GM19463 (cell line): ENCODE results near the gene CSF3.

Source experiments
- ATAC-seq: cut with Tn5 transposase; IDR thresholded peaks from one replicate; pipeline ENCODE4 v1.9.1; 2021; ENCODE audit warnings: mild to moderate bottlenecking, moderate library complexity; ENCODE audit not compliant: unreplicated experiment

The CSF3 gene

DNA sequence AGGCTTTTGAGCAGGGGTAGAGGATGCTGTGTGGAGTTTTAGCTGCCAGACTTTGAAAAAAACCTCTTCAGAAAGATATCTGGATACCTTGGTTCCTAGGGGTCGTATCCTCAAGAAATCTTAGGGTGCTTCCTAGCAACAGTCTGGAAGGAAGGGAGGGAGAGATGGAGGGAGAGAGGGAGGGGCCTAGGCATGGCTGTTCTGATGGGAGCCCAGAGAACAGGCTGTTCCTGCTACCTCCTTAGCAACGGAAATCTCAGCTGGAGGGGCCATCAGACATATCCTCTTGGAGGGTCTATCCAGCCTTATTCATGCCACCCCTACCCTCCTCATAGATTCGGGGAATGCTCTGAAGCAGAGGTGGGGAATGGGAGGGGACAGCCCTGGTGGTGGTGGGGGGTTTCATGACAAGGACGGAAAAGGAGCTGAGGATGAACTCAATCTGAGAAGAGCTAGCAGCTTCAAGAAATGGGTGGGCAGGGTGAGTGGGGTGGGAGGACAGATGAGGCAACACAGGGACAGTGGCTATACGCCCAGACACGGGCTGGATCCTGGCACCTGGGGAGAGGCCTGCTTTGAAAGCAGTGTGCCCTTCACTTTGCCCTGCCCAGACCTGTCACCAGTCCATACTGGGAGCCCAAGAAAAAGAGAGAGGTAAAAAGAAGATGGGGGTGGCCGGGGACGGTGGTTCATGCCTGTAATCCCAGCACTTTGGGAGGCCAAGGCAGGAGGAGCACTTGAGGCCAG is 44.7 kb downstream of the CSF3 start:
- ATAC-seq: no peak

DNA sequence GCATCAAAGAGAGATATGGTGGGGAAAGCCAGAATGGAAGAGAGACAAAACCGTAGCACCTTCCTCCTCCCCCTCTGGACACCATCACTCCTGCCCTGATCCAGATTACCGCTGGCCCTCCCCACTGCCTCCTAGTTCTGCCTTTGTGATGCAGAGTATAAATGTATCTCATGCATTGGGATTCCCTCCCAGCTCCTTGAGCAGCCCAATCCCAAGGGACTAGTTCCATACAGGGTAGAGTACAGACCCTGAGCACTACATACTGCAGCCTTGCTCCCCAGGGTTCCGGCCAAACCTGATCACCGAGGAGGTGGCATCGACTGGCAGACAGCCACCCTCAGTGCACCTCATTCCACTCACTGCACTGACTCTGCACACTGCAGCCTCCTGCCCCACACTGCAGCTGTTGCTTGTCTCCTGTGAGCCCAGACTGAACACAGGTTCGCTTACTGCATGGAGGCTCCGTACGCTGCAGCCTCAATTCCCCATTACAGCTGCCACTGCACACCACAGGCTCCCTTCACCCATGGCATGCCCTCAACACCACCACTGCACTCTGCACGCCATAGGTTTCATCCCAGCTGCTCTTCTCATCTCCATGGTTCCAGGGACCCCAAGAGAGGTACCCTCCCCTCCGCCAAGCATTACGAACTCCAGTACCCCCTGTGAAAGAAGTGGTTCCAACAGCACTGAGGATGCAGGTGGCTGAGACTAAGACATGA is 45.8 kb downstream of the CSF3 start:
- ATAC-seq: no peak

DNA sequence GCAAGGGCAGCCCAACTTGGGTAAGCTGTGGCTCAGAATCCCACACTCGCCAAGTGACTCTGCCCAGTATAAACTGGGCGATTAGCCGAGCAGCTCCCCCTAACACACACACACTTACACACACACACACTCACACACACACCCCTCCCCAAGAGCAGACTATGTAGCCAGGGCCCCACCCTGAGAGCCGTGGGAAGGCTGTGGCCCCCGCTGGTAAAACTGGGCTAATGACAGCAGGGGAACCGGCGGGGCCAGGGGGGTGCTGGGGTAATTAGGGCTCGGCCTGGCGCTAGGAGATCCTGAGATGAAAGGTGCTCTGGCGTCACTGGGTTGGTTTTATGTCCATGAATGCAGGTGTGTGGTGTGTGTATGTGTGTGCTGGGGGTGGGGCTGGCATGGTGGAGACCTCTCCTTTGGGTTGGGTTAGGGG is 46.4 kb downstream of the CSF3 start:
- ATAC-seq: no peak

DNA sequence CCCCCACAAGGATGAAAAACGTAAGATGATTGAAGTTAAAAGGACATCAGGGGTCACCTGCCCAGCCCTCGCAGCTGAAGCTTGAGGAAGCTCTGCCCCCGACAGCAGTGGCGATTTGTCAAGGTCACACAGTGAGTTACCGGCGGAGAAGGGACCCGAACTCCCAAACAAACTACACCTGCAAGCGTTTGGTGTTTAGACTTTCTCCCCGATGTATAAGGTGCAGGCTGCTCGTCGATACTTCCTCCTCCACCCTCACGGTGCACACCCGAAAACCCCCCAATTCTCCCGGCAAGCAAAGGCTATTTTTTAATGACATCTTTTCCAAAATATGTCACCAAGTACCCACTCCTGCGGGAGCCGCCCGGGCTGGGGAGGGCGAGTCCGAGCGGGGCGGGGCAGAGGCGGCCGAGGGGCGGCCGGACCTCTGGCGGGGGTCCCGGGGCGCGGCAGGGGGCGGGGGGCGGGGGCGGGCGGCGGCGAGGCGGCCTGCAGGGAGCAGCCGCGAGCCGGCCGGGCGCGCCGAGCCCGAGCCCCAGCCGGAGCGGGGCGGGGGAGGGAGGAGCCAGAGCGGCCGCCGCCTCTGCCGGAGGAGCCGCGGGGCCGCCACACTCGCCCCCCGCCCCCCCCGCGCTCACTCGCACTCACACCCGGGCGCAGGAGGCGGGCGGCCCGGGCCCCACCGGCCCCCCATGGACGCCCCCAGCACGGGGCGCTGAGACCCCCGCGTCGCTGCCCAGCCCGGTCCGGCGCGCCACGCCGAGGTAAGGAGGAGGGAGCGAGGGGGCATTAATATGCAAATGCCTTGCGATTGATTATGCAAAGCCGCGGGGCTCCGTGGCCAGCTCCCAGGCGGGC is 47.3 kb downstream of the CSF3 start, which contains the start of gene THRA:
THRA (plus strand) TSS at position 637 of the 858 bp plus-strand sequence. CDS start 11,524 bp downstream, outside the sequence.
- no peak for ATAC-seq

DNA sequence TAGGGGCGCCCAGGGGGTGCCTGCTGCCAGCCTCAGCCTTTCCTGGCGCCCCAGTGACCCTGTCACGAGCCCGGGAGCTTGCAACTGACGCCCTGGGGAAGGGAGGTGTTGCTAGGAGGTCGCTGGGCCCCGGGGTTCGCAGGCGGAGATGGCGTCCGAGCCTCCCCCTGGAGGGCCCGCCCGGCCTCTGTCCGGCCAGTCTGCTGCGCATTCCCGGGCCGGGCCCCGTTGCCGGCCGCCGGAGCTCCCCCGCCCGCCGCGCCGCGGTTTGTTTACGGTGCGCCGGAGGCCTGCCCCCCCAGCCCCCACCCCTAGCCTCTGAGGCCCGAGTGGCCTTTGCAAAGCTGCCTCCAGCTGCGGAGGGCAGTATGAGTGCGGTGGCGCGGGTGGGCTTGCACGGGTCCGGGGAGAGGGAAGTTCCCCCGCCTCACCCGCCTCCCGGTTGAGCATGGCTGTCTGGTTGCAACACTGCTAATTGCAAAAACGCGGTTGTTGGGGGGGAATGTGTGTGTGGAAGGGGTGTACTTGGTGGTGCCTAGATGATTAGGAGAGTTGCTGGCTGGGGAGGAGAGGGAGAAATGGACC is 48.0 kb downstream of the CSF3 start:
- ATAC-seq: no peak

DNA sequence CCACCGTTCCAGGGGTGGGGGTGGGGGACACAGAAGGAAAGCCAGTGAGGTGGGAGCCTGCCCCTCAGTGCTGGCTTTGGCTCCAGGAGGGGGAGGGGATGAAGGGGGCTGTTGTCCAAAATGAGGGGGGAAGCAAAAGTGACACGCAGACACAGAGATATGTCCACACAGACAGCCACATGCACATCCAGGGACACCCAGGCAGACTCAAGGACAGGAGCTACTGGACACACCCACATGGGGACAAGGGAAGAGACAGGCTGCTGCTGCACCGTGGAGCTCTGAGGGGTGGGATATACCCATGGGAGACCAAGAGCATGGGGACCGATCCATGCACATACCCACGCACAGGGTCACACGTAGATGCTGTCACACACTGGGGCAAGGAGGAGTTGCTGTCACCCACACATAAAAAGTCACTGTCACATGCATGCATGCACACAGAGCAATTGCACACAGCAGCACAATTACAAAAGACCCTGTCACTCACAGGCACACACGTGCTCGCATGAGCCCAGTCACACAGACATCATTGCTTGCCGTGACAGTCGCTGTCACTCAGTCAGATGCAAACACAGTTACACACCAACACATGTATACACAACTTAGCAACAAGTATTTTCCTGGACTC is 48.8 kb downstream of the CSF3 start:
- ATAC-seq: no peak

DNA sequence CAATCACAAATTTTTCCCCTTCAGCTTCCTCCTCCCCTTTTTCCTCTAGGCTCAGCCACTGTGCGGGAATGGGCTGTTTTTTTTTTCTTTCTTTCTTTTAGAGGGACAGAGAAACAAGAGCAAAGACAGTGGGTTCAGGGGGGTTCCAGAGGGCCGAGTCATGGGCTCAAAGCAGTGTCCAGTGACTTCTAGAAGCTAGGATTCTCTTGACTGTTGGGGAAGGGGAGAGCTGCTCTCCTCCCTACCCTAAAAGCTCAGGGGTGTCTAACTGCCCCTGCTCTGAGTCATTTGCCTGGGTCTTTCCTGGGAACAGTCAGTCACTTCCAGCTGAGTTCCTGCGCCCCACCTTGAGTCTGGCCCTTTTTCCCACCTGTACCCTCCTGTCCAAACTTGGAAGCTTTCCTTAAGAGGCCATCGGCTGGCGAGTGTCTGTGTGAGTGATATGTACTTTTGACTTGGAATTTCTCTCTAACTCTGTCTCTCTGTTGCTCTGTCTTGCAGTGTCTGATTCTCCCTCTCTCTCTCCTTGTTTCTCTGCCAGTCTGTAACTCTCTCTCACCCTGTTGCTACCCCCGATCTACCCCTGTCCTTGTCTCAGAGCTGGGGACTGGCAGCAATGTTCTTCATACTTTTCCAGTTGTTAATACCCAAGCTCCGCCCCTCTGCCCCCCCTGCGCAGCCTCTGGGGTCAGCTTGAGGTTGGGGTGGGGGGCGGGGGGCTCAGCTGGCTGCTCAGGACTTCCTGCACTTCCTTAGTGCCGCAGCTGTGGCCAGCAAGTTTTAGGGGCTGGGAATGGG is 49.9 kb downstream of the CSF3 start:
- ATAC-seq: no peak

DNA sequence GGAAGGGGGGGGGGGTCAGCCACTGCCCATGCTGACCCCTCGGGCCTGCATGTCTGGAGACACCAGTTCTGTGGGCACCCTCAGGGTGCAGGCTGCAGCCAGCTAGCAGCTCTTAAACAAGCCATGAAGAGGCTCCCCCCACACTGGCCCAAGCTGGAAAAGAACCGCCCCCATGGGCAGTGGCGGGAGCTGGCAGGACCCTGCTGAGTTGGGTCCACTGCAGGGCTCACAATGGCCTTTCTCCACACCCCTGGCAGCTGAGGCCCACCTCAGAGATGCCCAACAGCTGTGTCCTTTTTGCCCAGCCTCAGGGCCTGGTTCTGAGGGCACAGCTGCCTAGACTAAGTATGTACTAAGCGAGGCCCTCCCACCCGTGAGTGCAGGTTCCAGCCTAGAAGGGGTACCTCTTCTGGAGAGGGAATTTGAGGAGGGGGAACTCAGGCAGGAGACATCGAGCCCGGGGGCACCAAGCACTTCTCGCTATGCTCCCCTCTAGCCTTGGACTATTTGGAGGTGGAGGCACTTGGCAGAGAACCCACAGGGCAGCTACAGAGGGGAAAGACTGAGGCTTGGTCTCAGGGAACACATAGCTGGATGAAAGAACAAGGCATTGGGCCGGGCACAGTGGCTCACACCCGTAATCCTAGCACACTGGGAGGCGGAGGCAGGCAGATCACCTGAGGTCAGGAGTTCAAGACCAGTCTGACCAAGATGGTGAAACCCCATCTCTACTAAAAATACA is 50.7 kb downstream of the CSF3 start:
- ATAC-seq: no peak
